ENCODE data around the gene FLAD1. TPM values are rescaled to one million over a fixed set of nuclear protein-coding genes. Genes with fewer than 3 reads are reported as not detected.

Gene FLAD1
- total and polyA plus RNA-seq, 2 of the 8 experiments (the other 6 are each of a cell fraction or from before 2014, with no cell fraction given) = 104 to 143 TPM

- peak; percentile 82 for TF ChIP-seq TBP (IDR thresholded peaks at IDR 0.05; ENCODE audit: low read depth, low read length)
Measured at GRCh38 chr1:154970631-154971340, 12.4 kb upstream of the FLAD1 start, which contains the start of gene SHC1 (continued).

All from H1 (cell line).